Kidney (tissue), 14 donors: Measurements from ENCODE around the gene SPTSSA. TPM values are rescaled to one million over a fixed set of nuclear protein-coding genes. Genes with fewer than 3 reads are reported as not detected.
A peak's percentile ranks its signal among the peaks of the same experiment; 100 is the strongest.
"Not testable (repeated sequence)": the region's sequence is repeated elsewhere in the genome, so short reads cannot be mapped to it uniquely, and the experiment has no call there.

Experiments used
- DNase-seq, 5 donors: peaks; one replicate each; pipeline ENCODE4 v3.0.0-alpha.2; 2013 to 2020
- FAIRE-seq: peaks from 2 replicates; lab custom pipeline; 2012; peaks lifted over from hg19 to GRCh38; lab: Jason Lieb, UNC
- H3K27ac ChIP-seq, 2 donors: one replicate each; pipeline ENCODE4 v1.7.0; 2013; ENCODE audit warnings: low read depth in 2 of 2, low read length in 2 of 2, inconsistent platforms in 1 of 2
- H3K27me3 ChIP-seq: one replicate; pipeline ENCODE4 v1.7.1; 2013; ENCODE audit warnings: low read length, inconsistent platforms; ENCODE audit not compliant: control insufficient read depth, insufficient read depth
- H3K36me3 ChIP-seq, 3 donors: one replicate each; pipeline versions ENCODE4 v1.7.0 to v1.7.1; 2013; ENCODE audit warnings: low read length in 3 of 3, control low read depth in 1 of 3, inconsistent platforms in 1 of 3; ENCODE audit not compliant: insufficient read depth in 3 of 3, control insufficient read depth in 2 of 3
- H3K4me1 ChIP-seq, 3 donors: one replicate each; pipeline versions ENCODE4 v1.7.0 to v1.7.1; 2013; ENCODE audit warnings: low read length in 3 of 3, inconsistent platforms in 1 of 3, low read depth in 1 of 3; ENCODE audit not compliant: control insufficient read depth in 2 of 3, insufficient read depth in 2 of 3
- H3K4me3 ChIP-seq, 3 donors: one replicate each; pipeline versions ENCODE4 v1.7.0 to v1.8.1; 2013; ENCODE audit warnings: low read length in 3 of 3, control low read depth in 1 of 3, inconsistent platforms in 1 of 3
- H3K9ac ChIP-seq, 3 donors: one replicate each; pipeline versions ENCODE4 v1.7.0 to v1.7.1; 2013; ENCODE audit warnings: low read length in 3 of 3, control low read depth in 1 of 3, inconsistent platforms in 1 of 3
- H3K9me3 ChIP-seq, 3 donors: one replicate each; pipeline versions ENCODE4 v1.7.0 to v1.7.1; 2013; ENCODE audit warnings: low read length in 3 of 3, control low read depth in 1 of 3, inconsistent platforms in 1 of 3; ENCODE audit not compliant: control insufficient read depth in 2 of 3, insufficient read depth in 1 of 3
- CTCF ChIP-seq: IDR thresholded peaks from 3 replicates; pipeline ENCODE4 v1.5.1; 2012; ENCODE audit warnings: mild to moderate bottlenecking, moderate library complexity, borderline replicate concordance; ENCODE audit not compliant: insufficient read depth; ENCODE audit errors: extremely low read depth
- intact Hi-C: fragments of 100-400 bp; cut with DNase I; formaldehyde crosslinking; loops from one replicate; pipeline ENCODE4 v1.11.1; 2022
- polyA plus RNA-seq: library from polyadenylated mRNA; stranded (reverse); fragments of 350-450 nt; fragmentation: Illumina TruSeq; extraction: RNeasy Lipid Tissue Mini Kit (QIAGEN cat#74804); gene quantifications from one replicate; pipeline ENCODE4 v1.2.3, GENCODE V29; 2014; ENCODE audit warnings: low read depth, low replicate concordance; ENCODE audit not compliant: insufficient read depth
- total RNA-seq: library from RNA; stranded (reverse); fragmentation: NEBNext Ultra II Directional; extraction: Animal tissue kit (Norgen Biotek cat#: 25700); gene quantifications from one replicate; pipeline ENCODE4 v1.2.1, GENCODE V29; 2021
- donor health status: control.
- donor health status: control.
- donor health status: control.
- donor health status: control.
- donor health status: control.
- donor health status: DM: yes; HTN: yes; CAD: no.
- donor health status: Normal renal cell carcinoma (clear cell type).

Gene SPTSSA
- total and polyA plus RNA-seq, 2 donors from 2014 or later, result 17.4 to 19.2 TPM

GRCh38 chr14:34478261-34478660 lies 16.2 kb upstream of the SPTSSA start:
- no peaks in the 10 kb centered on the region for H3K9me3 ChIP-seq
- no peak for TF ChIP-seq CTCF
- no peaks in the 10 kb centered on the region for H3K36me3 ChIP-seq
- H3K9ac ChIP-seq, result no peak overlapping the region
- FAIRE-seq (no peak), DNase-seq (no peak)
- no peak overlapping the region for H3K27ac ChIP-seq
- H3K4me3 ChIP-seq, result no peak overlapping the region
- intact Hi-C loops, result no loop called here
- no peaks in the 10 kb centered on the region for H3K4me1 ChIP-seq
- no peaks in the 10 kb centered on the region for H3K27me3 ChIP-seq

- H3K9ac ChIP-seq, H3K4me3 ChIP-seq, H3K27ac ChIP-seq, FAIRE-seq, H3K9me3 ChIP-seq, H3K4me1 ChIP-seq, intact Hi-C loops, H3K27me3 ChIP-seq, H3K36me3 ChIP-seq: not testable (repeated sequence)
- DNase-seq, result peak in 1 of 5 donors; percentile 76
Measured at GRCh38 chr14:34476036-34476435, 14.0 kb upstream of the SPTSSA start.

- Histone ChIP-seq H3K27ac (no peak overlapping the region), H3K9me3 (no peaks in the 10 kb centered on the region), H3K4me1 (no peaks in the 10 kb centered on the region), H3K9ac (no peak overlapping the region), H3K27me3 (no peaks in the 10 kb centered on the region), H3K4me3 (no peak overlapping the region), H3K36me3 (no peaks in the 10 kb centered on the region)
- intact Hi-C loops, result no loop called here
- FAIRE-seq (no peak), DNase-seq (no peak)
- TF ChIP-seq CTCF, result no peak
Measured at GRCh38 chr14:34475163-34475562, 13.1 kb upstream of the SPTSSA start.

- Histone ChIP-seq H3K9me3 (no peaks in the 10 kb centered on the region), H3K27ac (no peak overlapping the region), H3K4me1 (no peaks in the 10 kb centered on the region), H3K36me3 (no peaks in the 10 kb centered on the region), H3K4me3 (no peak overlapping the region), H3K9ac (no peak overlapping the region), H3K27me3 (no peaks in the 10 kb centered on the region)
- intact Hi-C loops, result no loop called here
- no peak for DNase-seq
- FAIRE-seq, result no peak
- TF ChIP-seq CTCF, result no peak
Measured at GRCh38 chr14:34474187-34474679, 12.2 kb upstream of the SPTSSA start.
